HEK293 (cell line): Measurements from ENCODE around the gene ZNF652.

Experiments used
- CTCF ChIA-PET: fragments of 350-600 bp; formaldehyde crosslinking; extraction: SDS; loops from one replicate; lab custom pipeline; 2021; ENCODE audit warnings: antibody characterized with exemption; lab: Yijun Ruan, JAX
- POLR2A ChIA-PET: fragments of 300-600 bp; formaldehyde crosslinking; extraction: SDS; loops from one replicate; lab custom pipeline; 2020; ENCODE audit warnings: antibody characterized with exemption, inconsistent platforms; lab: Yijun Ruan, JAX
- H3K27ac ChIP-seq: fragments of 200-500 bp; sonication (Bioruptor generic); 2 replicates; pipeline ENCODE4 v1.5.1; 2014; ENCODE audit warnings: low read depth, low read length, control low read depth, inconsistent platforms; ENCODE audit errors: extremely low read depth
- H3K36me3 ChIP-seq, 2 experiments: fragments of 200-500 bp in 1 of 2; sonication (Bioruptor generic) in 1 of 2; 1 replicate in 1 of 2; 2 replicates in 1 of 2; pipeline ENCODE4 v1.5.1; 2014 to 2017; ENCODE audit warnings: inconsistent platforms in 2 of 2, low read length in 2 of 2; ENCODE audit not compliant: control insufficient read depth in 2 of 2, insufficient read depth in 1 of 2
- H3K4me1 ChIP-seq: fragments of 200-500 bp; sonication (Bioruptor generic); 2 replicates; pipeline ENCODE4 v1.5.1; 2014; ENCODE audit warnings: mild to moderate bottlenecking, low read length, inconsistent platforms; ENCODE audit not compliant: control insufficient read depth, insufficient read depth
- H3K4me3 ChIP-seq: 2 replicates; pipeline ENCODE4 v1.5.1; 2011; ENCODE audit warnings: low read depth, mild to moderate bottlenecking, control low read depth, low read length, moderate library complexity
- H3K9me3 ChIP-seq: fragments of 200-500 bp; sonication (Bioruptor generic); 2 replicates; pipeline ENCODE4 v1.5.1; 2014; ENCODE audit warnings: low read depth, low read length, inconsistent platforms; ENCODE audit not compliant: control insufficient read depth, insufficient read depth
- BCL11B ChIP-seq: fragments of 450-650 bp; formaldehyde crosslinking; IDR thresholded peaks from 2 replicates; pipeline ENCODE4 v1.5.1; 2016; ENCODE audit warnings: low read depth, missing biosample characterization, missing genetic modification characterization
- BCL6B ChIP-seq: fragments of 450-650 bp; formaldehyde crosslinking; IDR thresholded peaks from 2 replicates; pipeline ENCODE4 v1.5.1; 2017; ENCODE audit warnings: missing biosample characterization, missing genetic modification characterization
- GFI1B ChIP-seq: fragments of 450-650 bp; formaldehyde crosslinking; IDR thresholded peaks from 2 replicates; pipeline ENCODE4 v1.5.1; 2016; ENCODE audit warnings: missing biosample characterization, missing genetic modification characterization
- SP7 ChIP-seq: fragments of 450-650 bp; formaldehyde crosslinking; IDR thresholded peaks from 2 replicates; pipeline ENCODE4 v1.5.1; 2016; ENCODE audit warnings: missing biosample characterization, missing genetic modification characterization
- TCF7L2 ChIP-seq: IDR thresholded peaks from 2 replicates; pipeline ENCODE4 v1.6.1; 2011; ENCODE audit warnings: low read depth, mild to moderate bottlenecking, inconsistent platforms, low read length, moderate library complexity, borderline replicate concordance
- WT1 ChIP-seq: fragments of 450-650 bp; formaldehyde crosslinking; IDR thresholded peaks from 2 replicates; pipeline ENCODE4 v1.5.1; 2016; ENCODE audit warnings: missing biosample characterization, missing genetic modification characterization
- ZBTB17 ChIP-seq: fragments of 450-650 bp; formaldehyde crosslinking; IDR thresholded peaks from 2 replicates; pipeline ENCODE4 v1.5.1; 2016; ENCODE audit warnings: missing biosample characterization, missing genetic modification characterization
- ZBTB44 ChIP-seq: fragments of 450-650 bp; IDR thresholded peaks from 2 replicates; pipeline ENCODE4 v1.5.1; 2018; ENCODE audit warnings: missing biosample characterization, mild to moderate bottlenecking, missing genetic modification characterization
- ZBTB49 ChIP-seq: fragments of 450-650 bp; formaldehyde crosslinking; IDR thresholded peaks from 2 replicates; pipeline ENCODE4 v1.5.1; 2016; ENCODE audit warnings: missing biosample characterization, missing genetic modification characterization, low read depth
- ZFP37 ChIP-seq: fragments of 450-650 bp; formaldehyde crosslinking; IDR thresholded peaks from 2 replicates; pipeline ENCODE4 v1.5.1; 2016; ENCODE audit warnings: missing biosample characterization, missing genetic modification characterization
- ZNF169 ChIP-seq: fragments of 450-650 bp; formaldehyde crosslinking; IDR thresholded peaks from 2 replicates; pipeline ENCODE4 v1.5.1; 2016; ENCODE audit warnings: missing biosample characterization, missing genetic modification characterization
- ZNF350 ChIP-seq: fragments of 450-650 bp; formaldehyde crosslinking; IDR thresholded peaks from 2 replicates; pipeline ENCODE4 v1.5.0; 2017; ENCODE audit warnings: missing biosample characterization, mild to moderate bottlenecking, missing genetic modification characterization
- ZNF362 ChIP-seq: fragments of 450-650 bp; formaldehyde crosslinking; IDR thresholded peaks from 2 replicates; pipeline ENCODE4 v1.5.1; 2016; ENCODE audit warnings: missing biosample characterization, missing genetic modification characterization
- ZNF423 ChIP-seq: fragments of 450-650 bp; formaldehyde crosslinking; IDR thresholded peaks from 2 replicates; pipeline ENCODE4 v1.5.1; 2016; ENCODE audit warnings: missing biosample characterization, missing genetic modification characterization
- ZNF433 ChIP-seq: fragments of 450-650 bp; formaldehyde crosslinking; IDR thresholded peaks from 2 replicates; pipeline ENCODE4 v1.5.1; 2016; ENCODE audit warnings: missing biosample characterization, missing genetic modification characterization, low read depth
- ZNF530 ChIP-seq: fragments of 450-650 bp; formaldehyde crosslinking; IDR thresholded peaks from 2 replicates; pipeline ENCODE4 v1.5.1; 2016; ENCODE audit warnings: low read depth, missing biosample characterization, missing genetic modification characterization
- ZNF558 ChIP-seq: fragments of 450-650 bp; formaldehyde crosslinking; IDR thresholded peaks from 2 replicates; pipeline ENCODE4 v1.5.1; 2016; ENCODE audit warnings: missing biosample characterization, missing genetic modification characterization
- ZNF580 ChIP-seq: fragments of 450-650 bp; formaldehyde crosslinking; IDR thresholded peaks from 2 replicates; pipeline ENCODE4 v1.5.1; 2016; ENCODE audit warnings: missing biosample characterization, missing genetic modification characterization
- ZNF664 ChIP-seq: fragments of 450-650 bp; formaldehyde crosslinking; IDR thresholded peaks from 2 replicates; pipeline ENCODE4 v1.5.1; 2016; ENCODE audit warnings: missing biosample characterization, missing genetic modification characterization

The ZNF652 gene

GRCh38 chr17:49404906-49405305, 42.9 kb upstream of the ZNF652 start (continued):
- no peak for TF ChIP-seq ZBTB49 (tag by site-specific recombination)
- no peak for TF ChIP-seq BCL11B (tag by site-specific recombination)

- Histone ChIP-seq H3K4me1 (no peaks in the 10 kb centered on the region; the same call in 1 of the 2 replicates), H3K9me3 (no peaks in the 10 kb centered on the region), H3K36me3 (peaks cover 29 to 73% of the 10 kb centered on the region in 2 experiments), H3K4me3 (no peak overlapping the region), H3K27ac (no peak overlapping the region)
- ChIA-PET CTCF (interaction anchor here (8.6 kb wide), 1 partner anchor 152 kb away, joined by 174 read pairs; no protein-coding TSS in a partner anchor), POLR2A (interaction anchor here (2.6 kb wide), 1 partner anchor 10 kb away, joined by 9 read pairs; the partner anchor contains the start of gene PHB1)
- TF ChIP-seq ZNF664 (tag by site-specific recombination): no peak
- no peak for TF ChIP-seq ZNF530 (tag by site-specific recombination)
- no peak for TF ChIP-seq ZFP37
- TF ChIP-seq ZNF423 (tag by site-specific recombination): no peak
- TF ChIP-seq ZBTB17 (tag by site-specific recombination): no peak
- TF ChIP-seq ZNF580 (tag by site-specific recombination): no peak
- no peak for TF ChIP-seq SP7 (tag by site-specific recombination)
- TF ChIP-seq ZNF350 (tag by site-specific recombination): no peak
- no peak for TF ChIP-seq BCL6B (tag by site-specific recombination)
- no peak for TF ChIP-seq ZNF362 (tag by site-specific recombination)
- TF ChIP-seq ZNF558 (tag by site-specific recombination): no peak
- TF ChIP-seq WT1: no peak
- TF ChIP-seq ZNF169 (tag by site-specific recombination): no peak
- no peak for TF ChIP-seq ZNF433 (tag by site-specific recombination)
- no peak for TF ChIP-seq TCF7L2
- TF ChIP-seq GFI1B: no peak
- TF ChIP-seq, all 188 proteins: peak for 0
Observed at GRCh38 chr17:49404361-49404760, 42.3 kb upstream of the ZNF652 start.

- ChIA-PET POLR2A (no interaction called here), CTCF (no interaction called here)
- TF ChIP-seq ZBTB44 (tag by site-specific recombination): no peak
- TF ChIP-seq ZNF362 (tag by site-specific recombination): peak; percentile 88
- peaks cover 25 to 67% of the 10 kb centered on the region in 2 experiments for H3K36me3 ChIP-seq
- no peaks in the 10 kb centered on the region; the same call in 1 of the 2 replicates for H3K4me1 ChIP-seq
- no peaks in the 10 kb centered on the region for H3K9me3 ChIP-seq
- no peak overlapping the region for H3K4me3 ChIP-seq
- no peak overlapping the region for H3K27ac ChIP-seq
Observed at GRCh38 chr17:49403514-49404289, 41.7 kb upstream of the ZNF652 start.
